H1 (cell line): ENCODE data around the gene CDR2L. TPM values are rescaled to one million over a fixed set of nuclear protein-coding genes. Genes with fewer than 3 reads are reported as not detected.
"Not testable (repeated sequence)": the region's sequence is repeated elsewhere in the genome, so short reads cannot be mapped to it uniquely, and the experiment has no call there.

Experiments
- CTCF ChIA-PET: fragments of 300-600 bp; sonication (Branson Sonifier 250); formaldehyde crosslinking; loops from one replicate; lab custom pipeline; 2021; ENCODE audit not compliant: partially characterized antibody; lab: Charles Lee
- POLR2A ChIA-PET: fragments of 300-600 bp; sonication (Branson Sonifier 250); formaldehyde crosslinking; loops from one replicate; lab custom pipeline; 2021; ENCODE audit warnings: inconsistent platforms; ENCODE audit not compliant: partially characterized antibody; lab: Charles Lee
- DNase-seq, 2 experiments: peaks; one replicate each; pipeline versions ENCODE4 v3.0.0 to v3.0.0-alpha.2; 2010 to 2022; ENCODE audit warnings: low spot score in 2 of 2, low read depth in 1 of 2, mixed read lengths in 1 of 2
- FAIRE-seq: peaks from 2 replicates; lab custom pipeline; 2011; peaks lifted over from hg19 to GRCh38; lab: Jason Lieb, UNC
- H2AFZ ChIP-seq: 2 replicates; pipeline ENCODE4 v1.8.1; 2012; ENCODE audit warnings: low read length, inconsistent platforms
- H2AK5ac ChIP-seq: 2 replicates; pipeline ENCODE4 v1.6.1; 2013; ENCODE audit warnings: low read depth, low read length
- H2BK120ac ChIP-seq: replicated peaks from 2 replicates; pipeline ENCODE3; 2013; ENCODE audit warnings: low read depth, low read length, inconsistent platforms
- H2BK12ac ChIP-seq: 2 replicates; pipeline ENCODE4 v1.6.1; 2013; ENCODE audit warnings: low read depth, low read length
- H2BK15ac ChIP-seq: 2 replicates; pipeline ENCODE4 v1.6.1; 2013; ENCODE audit warnings: low read length
- H2BK20ac ChIP-seq: 2 replicates; pipeline ENCODE4 v1.6.1; 2013; ENCODE audit warnings: low read length
- H2BK5ac ChIP-seq: 2 replicates; pipeline ENCODE4 v1.6.1; 2013; ENCODE audit warnings: low read depth, low read length
- H3K14ac ChIP-seq: 2 replicates; pipeline ENCODE4 v1.6.1; 2013; ENCODE audit warnings: inconsistent platforms; ENCODE audit not compliant: insufficient read length
- H3K18ac ChIP-seq: 2 replicates; pipeline ENCODE4 v1.6.1; 2013; ENCODE audit warnings: low read length; ENCODE audit errors: extremely low read depth
- H3K23ac ChIP-seq: 2 replicates; pipeline ENCODE4 v1.6.1; 2013; ENCODE audit warnings: inconsistent platforms; ENCODE audit not compliant: insufficient read length
- H3K23me2 ChIP-seq: 2 replicates; pipeline ENCODE4 v1.6.1; 2013; ENCODE audit warnings: low read depth, low read length
- H3K27ac ChIP-seq: 2 replicates; pipeline ENCODE4 v1.6.1; 2011; ENCODE audit warnings: low read depth, low read length, inconsistent platforms
- H3K27me3 ChIP-seq, 4 experiments: replicated peaks in 1 of 4; 1 replicate in 1 of 4; 2 replicates in 3 of 4; pipeline versions ENCODE4 v1.6.1 to v1.8.1; 2011 to 2013; ENCODE audit warnings: low read length in 3 of 4, mild to moderate bottlenecking in 3 of 4, inconsistent platforms in 2 of 4, mixed read lengths in 2 of 4, moderate library complexity in 1 of 4; ENCODE audit not compliant: control insufficient read depth in 3 of 4, insufficient read depth in 3 of 4; ENCODE audit errors: extremely low read depth in 1 of 4
- H3K36me3 ChIP-seq, 4 experiments: 2 replicates each; pipeline versions ENCODE4 v1.6.1 to v1.8.1; 2011 to 2013; ENCODE audit warnings: mild to moderate bottlenecking in 4 of 4, low read length in 3 of 4, moderate library complexity in 2 of 4, control low read depth in 1 of 4, inconsistent platforms in 1 of 4; ENCODE audit not compliant: insufficient read depth in 4 of 4, control insufficient read depth in 2 of 4
- H3K4ac ChIP-seq: replicated peaks from 2 replicates; pipeline ENCODE3; 2013; ENCODE audit warnings: low read length, low read depth, mixed read lengths, inconsistent platforms; ENCODE audit not compliant: insufficient read length
- H3K4me1 ChIP-seq, 4 experiments: replicated peaks in 1 of 4; 1 replicate in 1 of 4; 2 replicates in 3 of 4; pipeline versions ENCODE4 v1.6.1 to v1.8.1; 2011 to 2013; ENCODE audit warnings: low read length in 3 of 4, inconsistent platforms in 2 of 4, mixed read lengths in 1 of 4; ENCODE audit not compliant: insufficient read depth in 4 of 4, control insufficient read depth in 3 of 4
- H3K4me2 ChIP-seq, 2 experiments: 2 replicates each; pipeline versions ENCODE4 v1.6.1 to v1.8.1; 2011 to 2013; ENCODE audit warnings: low read depth in 2 of 2, low read length in 2 of 2, control low read depth in 1 of 2, inconsistent platforms in 1 of 2, mild to moderate bottlenecking in 1 of 2; ENCODE audit not compliant: insufficient read depth in 1 of 2
- H3K4me3 ChIP-seq, 4 experiments: fragments of 200-600, 300-600 bp in 1 of 4; sonication (generic), shearing (Covaris generic), sonication (Bioruptor Twin) in 1 of 4; 2 replicates each; pipeline versions ENCODE4 v1.5.1 to v1.8.1; 2011 to 2016; ENCODE audit warnings: low read length in 4 of 4, low read depth in 3 of 4, control low read depth in 2 of 4, inconsistent platforms in 2 of 4, mild to moderate bottlenecking in 2 of 4, mixed read lengths in 1 of 4, moderate library complexity in 1 of 4; ENCODE audit not compliant: insufficient read depth in 2 of 4; ENCODE audit errors: extremely low read depth in 1 of 4
- H3K56ac ChIP-seq: replicated peaks from 2 replicates; pipeline ENCODE3; 2013; ENCODE audit warnings: low read depth, mild to moderate bottlenecking, mixed read lengths, low read length, inconsistent platforms; ENCODE audit not compliant: insufficient read length
- H3K79me1 ChIP-seq: 2 replicates; pipeline ENCODE4 v1.6.1; 2013; ENCODE audit warnings: low read depth, low read length, control low read depth
- H3K79me2 ChIP-seq, 2 experiments: 2 replicates each; pipeline versions ENCODE4 v1.6.1 to v1.8.1; 2012 to 2013; ENCODE audit warnings: low read length in 2 of 2, mild to moderate bottlenecking in 2 of 2, inconsistent platforms in 1 of 2; ENCODE audit not compliant: insufficient read depth in 2 of 2, control insufficient read depth in 1 of 2
- H3K9ac ChIP-seq, 4 experiments: replicated peaks in 1 of 4; 1 replicate in 1 of 4; 2 replicates in 3 of 4; pipeline versions ENCODE4 v1.6.1 to v1.8.1; 2011 to 2013; ENCODE audit warnings: low read depth in 3 of 4, low read length in 3 of 4, control low read depth in 2 of 4, mild to moderate bottlenecking in 2 of 4, moderate library complexity in 2 of 4, inconsistent platforms in 1 of 4; ENCODE audit errors: extremely low read depth in 1 of 4
- H3K9me3 ChIP-seq, 2 experiments: 2 replicates each; pipeline versions ENCODE4 v1.6.1 to v1.8.1; 2012 to 2013; ENCODE audit warnings: mild to moderate bottlenecking in 2 of 2, moderate library complexity in 2 of 2, control low read depth in 1 of 2, inconsistent platforms in 1 of 2, low read depth in 1 of 2, low read length in 1 of 2, mixed read lengths in 1 of 2; ENCODE audit not compliant: insufficient read depth in 2 of 2
- H4K20me1 ChIP-seq, 2 experiments: replicated peaks in 1 of 2; 2 replicates each; pipeline versions ENCODE3 to v1.8.1; 2011 to 2013; ENCODE audit warnings: inconsistent platforms in 2 of 2, low read length in 2 of 2, mild to moderate bottlenecking in 1 of 2; ENCODE audit not compliant: insufficient read depth in 2 of 2, control insufficient read depth in 1 of 2
- H4K5ac ChIP-seq: 2 replicates; pipeline ENCODE4 v1.6.1; 2013; ENCODE audit warnings: low read length, low read depth, mixed read lengths, inconsistent platforms; ENCODE audit not compliant: insufficient read length
- H4K8ac ChIP-seq: 2 replicates; pipeline ENCODE4 v1.8.0; 2013; ENCODE audit warnings: mild to moderate bottlenecking, moderate library complexity, low read length, inconsistent platforms; ENCODE audit not compliant: insufficient read depth; ENCODE audit errors: extremely low read depth
- H4K91ac ChIP-seq: replicated peaks from 2 replicates; pipeline ENCODE3; 2013; ENCODE audit warnings: low read length, mixed read lengths, inconsistent platforms; ENCODE audit not compliant: insufficient read length
- WGBS, 2 experiments: shearing (Covaris generic) in 1 of 2; methylation state at CpG; one replicate each; pipeline versions ENCODE4 v1.1.6 to v1.1.7; 2013 to 2015; ENCODE audit warnings: low lambda C conversion rate in 2 of 2, mixed read lengths in 2 of 2, inconsistent platforms in 1 of 2, low coverage in 1 of 2, missing lambda C conversion rate in 1 of 2; ENCODE audit not compliant: insufficient replicate concordance in 2 of 2, insufficient coverage in 1 of 2, insufficient read length in 1 of 2; ENCODE audit errors: extremely low coverage in 1 of 2, missing lambda C conversion rate in 1 of 2; 5-methylcytosine and 5-hydroxymethylcytosine counted together
- polyA plus RNA-seq, 7 experiments: library from polyadenylated mRNA; depleted of rRNA in 3 of 7; stranded (reverse) in 5 of 7; unstranded in 2 of 7; fragments of >200 nt in 5 of 7; fragments of 200-250 nt in 2 of 7; gene quantifications; 1 replicate in 5 of 7; 2 replicates in 1 of 7; 4 replicates in 1 of 7; pipeline versions ENCODE4 v1.2.1 to v1.2.3, GENCODE V29; 2011 to 2013; ENCODE audit warnings: missing spikeins in 2 of 7, mixed read lengths in 2 of 7
- total RNA-seq: library from RNA; stranded (reverse); fragmentation: NEBNext Ultra II Directional; extraction: Animal tissue kit (Norgen Biotek cat#: 25700); gene quantifications from 2 replicates; pipeline ENCODE4 v1.2.1, GENCODE V29; 2021

The CDR2L gene
- total and polyA plus RNA-seq, 2 of the 8 experiments (the other 6 are each of a cell fraction or from before 2014, with no cell fraction given), result 20.4 to 38.1 TPM

- FAIRE-seq, H3K23ac ChIP-seq, H3K27ac ChIP-seq, DNase-seq, H3K27me3 ChIP-seq, H4K91ac ChIP-seq, H3K9me3 ChIP-seq, H3K23me2 ChIP-seq, H3K4ac ChIP-seq, H2BK120ac ChIP-seq, H2AK5ac ChIP-seq, H4K8ac ChIP-seq, H3K79me1 ChIP-seq, CTCF ChIA-PET, H2BK20ac ChIP-seq, H2BK12ac ChIP-seq, H2BK15ac ChIP-seq, H3K14ac ChIP-seq, H2AFZ ChIP-seq, H4K20me1 ChIP-seq, H3K56ac ChIP-seq: not testable (repeated sequence)
- Histone ChIP-seq H2BK5ac (0 out of 2 replicates have a peak overlapping the region, but pooled peaks have one; percentile 98), H3K18ac (peak overlapping the region; percentile 11; the same call in 1 of the 2 replicates), H3K9ac (peak overlapping the region in 3 of 4 experiments; percentile 35 to 80 (median 79); a peak in 5 of 7 replicates), H3K4me3 (peak overlapping the region; percentile 86 to 98 (median 97)), H3K36me3 (peaks cover 0 to 34% (median 11%) of the 10 kb centered on the region in 4 experiments; a peak in 6 of 8 replicates), H3K4me2 (peak overlapping the region; percentile 49 to 75), H3K79me2 (peaks cover 8 to 36% of the 10 kb centered on the region in 2 experiments), H4K5ac (peak overlapping the region; percentile 96), H3K4me1 (peaks cover 4 to 20% (median 6%) of the 10 kb centered on the region in 4 experiments; a peak in 6 of 7 replicates)
- POLR2A ChIA-PET, result interaction anchor here (0.5 to 4.8 kb wide), 15 partner anchors 8 to 193 kb away, joined by 3 to 20 read pairs (median 3); partner anchors contain the start of genes CDR2L, HID1, MRPL58 and NT5C
- 2% methylated on average over 23 of the region's 25 CpGs; no CpG with 5 or more reads in 1 of the 2 experiments for WGBS, 2 experiments
These were observed 58.5 kb downstream of the CDR2L start for GRCh38 chr17:75045946-75046406.
